ENCODE data around the gene SYPL2.

DNA sequence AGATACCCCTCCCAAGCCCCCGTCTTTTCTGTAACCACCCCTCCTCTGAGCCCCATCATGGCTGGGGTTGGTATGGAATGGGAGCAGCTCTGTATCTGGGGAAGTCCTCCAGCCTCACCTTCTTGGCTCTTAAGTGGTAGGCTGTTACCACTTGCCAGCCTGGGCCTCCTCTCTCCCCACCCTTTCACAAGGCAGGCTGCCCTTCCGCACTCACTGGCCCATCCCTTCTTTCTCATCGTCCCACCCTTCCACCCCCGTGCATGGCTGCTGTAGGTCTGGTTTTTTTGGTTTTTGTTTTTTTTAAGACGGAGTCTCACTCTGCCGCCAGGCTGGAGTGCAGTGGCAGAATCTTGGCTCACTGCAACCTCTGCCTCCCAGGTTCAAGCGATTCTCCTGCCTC, 32.7 kb downstream of the SYPL2 start:
- TF ChIP-seq POLR2AphosphoS5 (IDR thresholded peaks at IDR 0.05; ENCODE audit: low read depth, low read length) (no peak), POLR2A (IDR thresholded peaks at IDR 0.05; ENCODE audit: low read depth, low read length) (no peak)
